ENCODE measurements around the gene GRIP1.

Gene GRIP1

DNA sequence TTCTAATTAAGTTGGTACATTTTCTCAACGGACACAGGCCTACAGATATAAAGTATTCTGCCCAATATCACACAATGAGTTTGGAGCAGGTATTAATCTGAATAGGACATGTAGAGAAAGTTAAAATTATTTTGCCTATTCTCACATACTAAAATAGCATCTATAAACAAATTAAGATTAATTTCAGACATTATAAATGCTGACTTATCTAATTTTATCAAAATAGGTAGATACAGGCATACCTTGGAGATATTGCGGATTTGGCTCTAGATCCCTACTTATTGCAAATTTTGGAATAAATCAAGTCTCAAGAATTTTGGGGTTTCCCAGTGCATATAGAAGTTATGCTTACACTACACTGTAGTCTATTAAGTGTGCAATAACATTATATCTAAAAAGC is 41.0 kb upstream of the GRIP1 start:
- no peak overlapping the region for H3K4me3 ChIP-seq (ENCODE audit: low read depth, low read length)
- CTCF ChIA-PET = interaction anchor here (1.2 kb wide), 1 partner anchor 572 kb away, joined by 3 read pairs; no protein-coding TSS in a partner anchor
- TF ChIP-seq, protein P1, sequence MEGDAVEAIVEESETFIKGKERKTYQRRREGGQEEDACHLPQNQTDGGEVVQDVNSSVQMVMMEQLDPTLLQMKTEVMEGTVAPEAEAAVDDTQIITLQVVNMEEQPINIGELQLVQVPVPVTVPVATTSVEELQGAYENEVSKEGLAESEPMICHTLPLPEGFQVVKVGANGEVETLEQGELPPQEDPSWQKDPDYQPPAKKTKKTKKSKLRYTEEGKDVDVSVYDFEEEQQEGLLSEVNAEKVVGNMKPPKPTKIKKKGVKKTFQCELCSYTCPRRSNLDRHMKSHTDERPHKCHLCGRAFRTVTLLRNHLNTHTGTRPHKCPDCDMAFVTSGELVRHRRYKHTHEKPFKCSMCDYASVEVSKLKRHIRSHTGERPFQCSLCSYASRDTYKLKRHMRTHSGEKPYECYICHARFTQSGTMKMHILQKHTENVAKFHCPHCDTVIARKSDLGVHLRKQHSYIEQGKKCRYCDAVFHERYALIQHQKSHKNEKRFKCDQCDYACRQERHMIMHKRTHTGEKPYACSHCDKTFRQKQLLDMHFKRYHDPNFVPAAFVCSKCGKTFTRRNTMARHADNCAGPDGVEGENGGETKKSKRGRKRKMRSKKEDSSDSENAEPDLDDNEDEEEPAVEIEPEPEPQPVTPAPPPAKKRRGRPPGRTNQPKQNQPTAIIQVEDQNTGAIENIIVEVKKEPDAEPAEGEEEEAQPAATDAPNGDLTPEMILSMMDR (IDR thresholded peaks at IDR 0.05; ENCODE audit: insufficient read depth, low read length, missing control alignments) = no peak
- POLR2A ChIA-PET = no interaction called here
- no peak for DNase-seq (ENCODE audit: low read depth, low spot score)

- POLR2A ChIA-PET = no interaction called here
Observed at GRCh38 chr12:66717036-66717673, 38.3 kb upstream of the GRIP1 start.

GRCh38 chr12:66716522-66716921 is 37.6 kb upstream of the GRIP1 start:
- CTCF ChIA-PET = no interaction called here
- POLR2A ChIA-PET = no interaction called here

More at GRCh38 chr12:66717036-66717673, 38.3 kb upstream of the GRIP1 start:
- H3K4me3 ChIP-seq (ENCODE audit: low read depth, low read length) = no peak overlapping the region
- CTCF ChIA-PET = no interaction called here
- TF ChIP-seq, protein P1 (IDR thresholded peaks at IDR 0.05; ENCODE audit: insufficient read depth, low read length, missing control alignments) = no peak
- DNase-seq (ENCODE audit: low read depth, low spot score) = no peak

DNA sequence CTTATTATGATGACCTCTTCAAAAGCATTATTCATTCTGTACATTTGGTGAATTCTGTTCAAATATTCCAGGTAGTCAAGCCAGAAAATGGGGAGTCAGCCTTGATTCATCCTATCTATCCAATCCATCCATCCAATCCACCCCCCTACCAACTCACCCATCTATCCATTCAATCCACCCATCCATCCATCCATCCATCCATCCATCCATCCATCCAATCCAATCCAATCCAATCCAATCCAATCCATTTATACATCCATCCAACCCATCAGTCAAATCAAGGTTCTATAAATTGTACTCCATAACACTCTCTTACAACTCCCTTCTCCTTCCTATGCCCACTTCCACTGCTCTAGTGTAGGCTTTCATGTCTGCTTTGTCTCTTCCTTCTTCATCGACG is 35.8 kb upstream of the GRIP1 start:
- TF ChIP-seq, protein P1 (IDR thresholded peaks at IDR 0.05; ENCODE audit: insufficient read depth, low read length, missing control alignments) = no peak
- ChIA-PET CTCF (no interaction called here), POLR2A (no interaction called here)
- no peak for DNase-seq (ENCODE audit: low read depth, low spot score)
- H3K4me3 ChIP-seq (ENCODE audit: low read depth, low read length) = no peak overlapping the region

More at GRCh38 chr12:66716522-66716921, 37.6 kb upstream of the GRIP1 start:
- DNase-seq (ENCODE audit: low read depth, low spot score) = no peak
- H3K4me3 ChIP-seq (ENCODE audit: low read depth, low read length) = no peak overlapping the region
- TF ChIP-seq, protein P1 (IDR thresholded peaks at IDR 0.05; ENCODE audit: insufficient read depth, low read length, missing control alignments) = no peak

- POLR2A ChIA-PET = no interaction called here
- TF ChIP-seq, protein P1 (IDR thresholded peaks at IDR 0.05; ENCODE audit: insufficient read depth, low read length, missing control alignments) = no peak
- CTCF ChIA-PET = no interaction called here
- DNase-seq (ENCODE audit: low read depth, low spot score) = no peak
- H3K4me3 ChIP-seq (ENCODE audit: low read depth, low read length) = no peak overlapping the region
Observed at GRCh38 chr12:66713984-66714383, 35.1 kb upstream of the GRIP1 start.

- ChIA-PET POLR2A (no interaction called here), CTCF (interaction anchor here (1.2 to 2.5 kb wide), 5 partner anchors 14 to 565 kb away, joined by 3 to 14 read pairs (median 5); no protein-coding TSS in a partner anchor)
- TF ChIP-seq, protein P1 (IDR thresholded peaks at IDR 0.05; ENCODE audit: insufficient read depth, low read length, missing control alignments) = no peak
- H3K4me3 ChIP-seq (ENCODE audit: low read depth, low read length) = no peak overlapping the region
- no peak for DNase-seq (ENCODE audit: low read depth, low spot score)
Observed at GRCh38 chr12:66709893-66710292, 31.0 kb upstream of the GRIP1 start.
